AG20443 (cell line): ENCODE data around the gene TDRD15.
"Not testable (repeated sequence)": the region's sequence is repeated elsewhere in the genome, so short reads cannot be mapped to it uniquely, and the experiment has no call there.

Experiments
- DNase-seq: peaks from one replicate; pipeline ENCODE4 v3.0.0; 2012; ENCODE audit warnings: low spot score, mixed read lengths

Gene TDRD15

DNA sequence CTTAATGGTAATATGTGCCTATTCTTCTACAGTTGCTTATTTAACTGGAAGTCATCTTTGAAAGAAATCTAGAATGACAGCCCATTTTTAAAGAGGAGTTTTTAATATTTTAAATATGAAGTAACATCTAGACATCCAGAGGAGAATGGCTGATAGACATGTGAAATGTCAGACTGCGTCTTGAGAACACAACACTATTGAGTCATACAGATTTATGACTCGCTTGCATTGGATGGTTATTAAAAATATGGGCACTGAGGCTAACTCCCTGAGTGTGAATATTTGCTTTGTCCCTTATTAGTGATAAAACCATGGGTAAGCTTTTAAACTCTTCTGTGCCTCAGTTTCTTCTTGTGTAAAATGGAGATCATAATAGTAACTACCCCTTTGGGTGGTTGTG is 22.9 kb downstream of the TDRD15 start:
- no peak for DNase-seq

DNA sequence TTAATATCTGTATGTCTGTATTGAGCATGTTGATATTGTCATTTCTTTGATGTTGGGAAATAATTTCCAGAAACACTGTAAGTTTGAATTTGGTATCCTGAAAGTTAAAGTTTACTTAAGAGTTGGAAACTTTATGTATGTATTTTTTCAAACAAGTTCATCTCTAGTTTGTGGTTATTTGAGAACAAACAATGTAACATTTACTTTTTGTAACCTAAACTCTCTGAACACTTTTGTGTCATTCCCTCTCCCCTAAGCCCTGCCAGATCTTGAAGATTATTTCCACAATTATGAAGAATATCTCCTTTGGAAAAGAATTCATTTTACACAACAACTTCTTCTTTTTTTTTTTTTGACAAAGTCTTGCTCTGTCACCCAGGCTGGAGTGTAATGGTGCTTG is 24.9 kb downstream of the TDRD15 start:
- DNase-seq, result no peak

DNA sequence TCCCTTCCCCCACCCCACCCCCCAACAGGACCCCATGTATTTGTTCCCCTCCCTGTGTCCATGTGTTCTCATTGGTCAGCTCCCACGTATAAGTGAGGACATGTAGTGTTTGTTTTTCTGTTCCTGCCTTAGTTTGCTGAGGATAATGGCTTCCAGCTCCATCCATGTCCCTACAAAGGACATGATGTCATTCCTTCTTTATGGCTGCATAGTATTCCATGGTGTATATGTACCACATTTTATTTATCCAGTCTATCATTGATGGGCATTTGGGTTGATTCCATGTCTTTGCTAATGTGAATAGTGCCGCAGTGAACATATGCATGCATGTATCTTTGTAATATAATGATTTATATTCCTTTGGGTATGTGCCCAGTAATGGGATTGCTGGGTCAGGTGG is 27.5 kb downstream of the TDRD15 start:
- DNase-seq, result not testable (repeated sequence)

GRCh38 chr2:21155365-21156136 is 31.8 kb downstream of the TDRD15 start:
- no peak for DNase-seq

DNA sequence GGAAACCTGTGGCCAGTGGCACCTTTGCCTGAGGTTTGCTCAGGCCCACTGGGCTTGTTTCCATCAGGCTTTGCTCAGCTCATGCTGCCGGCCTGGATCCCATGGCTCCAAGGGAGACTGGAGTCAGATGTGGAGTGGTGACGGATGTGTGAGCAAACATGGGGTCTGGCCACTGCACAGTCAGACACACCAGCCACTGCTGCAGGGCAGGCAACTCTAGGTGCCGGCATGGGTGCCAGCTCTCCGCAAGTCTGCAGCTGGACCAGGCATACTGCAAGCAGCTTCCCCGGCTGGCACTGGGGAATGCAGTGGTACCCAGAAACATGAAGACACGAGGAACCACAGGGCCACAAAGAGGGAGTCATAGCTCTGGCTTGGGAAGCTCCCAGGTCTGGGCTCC is 37.4 kb downstream of the TDRD15 start:
- DNase-seq, result no peak

GRCh38 chr2:21161832-21162614 is 38.3 kb downstream of the TDRD15 start:
- DNase-seq, result no peak

GRCh38 chr2:21162615-21162878 is 38.8 kb downstream of the TDRD15 start:
- no peak for DNase-seq

DNA sequence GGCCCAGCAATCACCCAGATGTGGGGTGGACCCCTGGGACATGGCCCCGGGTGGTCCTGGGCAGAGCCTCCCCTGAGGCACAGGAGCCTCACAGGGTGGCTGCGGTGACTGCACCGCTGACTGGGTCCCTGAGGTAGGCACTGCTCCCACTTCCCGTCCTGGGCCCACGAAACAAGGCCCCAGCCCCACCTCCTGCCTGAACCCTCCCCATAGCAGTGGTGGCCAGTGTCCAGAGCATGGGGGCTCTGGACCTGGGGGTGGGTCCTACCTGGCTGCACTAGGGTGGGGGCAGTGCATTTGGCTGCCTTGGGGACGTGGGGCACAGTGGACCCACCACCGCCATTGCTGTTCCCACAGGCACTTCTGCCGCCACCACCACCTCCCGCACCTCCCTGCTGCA is 39.4 kb downstream of the TDRD15 start:
- DNase-seq, result no peak

GRCh38 chr2:21165350-21165749 is 41.6 kb downstream of the TDRD15 start:
- DNase-seq, result no peak

DNA sequence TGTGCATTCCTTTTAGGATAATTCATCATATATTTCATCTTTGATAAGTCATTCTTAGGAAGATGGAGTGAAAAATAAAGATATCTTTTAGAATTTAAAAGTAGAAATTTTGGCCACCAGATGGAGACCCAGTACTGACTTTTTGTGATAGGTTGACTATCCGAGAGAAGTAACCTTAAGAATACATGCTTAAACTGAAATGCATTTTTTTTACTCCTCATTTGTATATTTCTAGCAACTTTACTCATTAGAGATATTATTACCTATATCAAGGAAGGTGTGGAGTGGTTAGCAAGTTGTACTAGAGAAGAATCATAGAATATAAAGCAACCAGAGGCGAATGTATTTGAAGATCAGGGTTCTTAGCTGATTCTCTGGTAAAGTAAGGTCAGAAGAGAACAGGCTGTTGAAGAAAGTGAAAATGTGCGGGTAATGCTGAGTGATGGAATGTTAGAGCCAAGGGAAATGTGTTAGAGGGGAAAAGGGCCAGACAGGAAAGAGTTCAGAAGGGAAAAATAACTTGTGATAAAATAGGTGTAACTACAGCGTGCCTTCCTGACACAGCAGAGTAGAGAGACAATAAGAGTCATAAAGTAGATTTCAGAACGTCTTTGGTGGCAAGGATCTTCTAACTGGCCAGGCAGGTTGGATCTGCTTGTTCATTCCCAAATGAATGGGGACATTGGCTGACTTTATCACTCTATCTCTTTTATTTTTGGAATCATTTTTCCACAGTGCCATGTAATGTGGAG is 52.3 kb downstream of the TDRD15 start:
- no peak for DNase-seq

DNA sequence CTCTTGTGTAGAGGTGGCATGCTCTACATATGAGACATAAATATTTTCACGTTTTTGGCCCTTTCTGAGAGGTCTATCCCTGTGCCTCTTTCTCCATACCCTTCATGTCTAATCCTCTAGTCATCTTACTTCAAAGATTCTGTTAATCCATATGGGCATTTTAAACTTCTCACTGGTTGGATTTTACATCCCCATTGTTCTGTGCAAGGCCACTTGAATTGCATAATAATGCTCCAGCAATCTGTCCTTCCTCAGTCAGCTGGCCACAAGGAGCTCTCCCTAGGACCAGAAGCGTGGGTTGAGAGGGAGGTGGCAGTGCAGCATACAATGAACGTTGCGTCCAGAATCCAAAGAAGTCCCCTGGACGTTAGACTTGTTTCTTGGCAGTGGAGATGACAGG is 58.2 kb downstream of the TDRD15 start:
- DNase-seq, result no peak

- no peak for DNase-seq
These were observed 59.5 kb downstream of the TDRD15 start for GRCh38 chr2:21183306-21183705.

- DNase-seq, result no peak
These were observed 60.0 kb downstream of the TDRD15 start for GRCh38 chr2:21183726-21184125.

DNA sequence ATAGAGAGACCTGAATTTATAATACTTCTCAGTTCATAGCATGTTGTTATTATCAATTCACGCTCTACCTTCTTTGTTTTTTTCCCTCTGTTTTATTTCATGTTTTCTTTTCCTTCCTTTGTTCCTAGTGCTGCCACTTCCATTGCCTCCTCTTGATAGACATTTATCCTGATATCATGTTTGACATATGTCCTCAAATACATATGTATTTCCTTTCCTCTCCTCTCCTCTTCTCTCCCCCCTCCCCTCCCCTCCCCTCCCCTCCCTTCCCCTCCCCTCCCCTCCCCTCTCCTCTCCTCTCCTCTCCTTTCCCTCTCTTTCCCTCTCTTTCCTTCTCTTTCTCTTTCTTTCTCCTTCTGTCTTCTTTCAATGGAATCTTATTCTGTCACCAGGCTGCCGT is 67.8 kb downstream of the TDRD15 start:
- no peak for DNase-seq
